K562 (cell line): ENCODE results near the gene BDP1. TPM values are rescaled to one million over a fixed set of nuclear protein-coding genes. Genes with fewer than 3 reads are reported as not detected.

Source experiments
- ARID4B ChIP-seq: sonication (generic); formaldehyde crosslinking; IDR thresholded peaks from 2 replicates; pipeline ENCODE4 v1.8.0; 2022; ENCODE audit warnings: mild to moderate bottlenecking, missing genetic modification reagents
- ARNT ChIP-seq, 2 experiments: fragments of 450-650 bp; IDR thresholded peaks; 2 replicates each; pipeline ENCODE4 v1.6.1; 2016; ENCODE audit warnings: mild to moderate bottlenecking in 1 of 2
- CHD2 ChIP-seq: IDR thresholded peaks from 2 replicates; pipeline ENCODE4 v1.6.1; 2011; ENCODE audit warnings: low read depth, low read length
- EP300 ChIP-seq: IDR thresholded peaks from 2 replicates; pipeline ENCODE4 v1.6.1; 2012; ENCODE audit warnings: low read length, improper control_type of control experiment
- HNRNPLL ChIP-seq: fragments of 200-400 bp; formaldehyde crosslinking; IDR thresholded peaks from 2 replicates; pipeline ENCODE4 v1.6.1; 2017; ENCODE audit warnings: low read length, low read depth, mild to moderate bottlenecking; ENCODE audit not compliant: poor library complexity, severe bottlenecking
- PML ChIP-seq: IDR thresholded peaks from 2 replicates; pipeline ENCODE4 v1.6.1; 2012; ENCODE audit warnings: low read length, inconsistent platforms
- POLR2AphosphoS5 ChIP-seq: IDR thresholded peaks from 2 replicates; pipeline ENCODE4 v1.6.1; 2011; ENCODE audit warnings: mild to moderate bottlenecking, low read depth, low read length, moderate library complexity; ENCODE audit not compliant: control insufficient read depth, insufficient read depth
- SIRT6 ChIP-seq: IDR thresholded peaks from one replicate; pipeline ENCODE4 v1.6.1; 2012; ENCODE audit warnings: low read depth, mild to moderate bottlenecking, control low read depth, inconsistent platforms, low read length, moderate library complexity
- SMAD4 ChIP-seq: fragments of 250-450 bp; sonication (Bioruptor Pico); conservative IDR thresholded peaks from 2 replicates; pipeline ENCODE4 v1.8.0; 2021; ENCODE audit warnings: inconsistent platforms, mild to moderate bottlenecking, moderate library complexity
- SPI1 ChIP-seq: IDR thresholded peaks from 2 replicates; pipeline ENCODE4 v1.6.1; 2011; ENCODE audit warnings: low read depth, low read length, control low read depth, borderline replicate concordance
- STAT6 ChIP-seq: sonication (generic); formaldehyde crosslinking; IDR thresholded peaks from 2 replicates; pipeline ENCODE4 v1.8.1; 2023; ENCODE audit warnings: mild to moderate bottlenecking, missing genetic modification reagents
- TRIM24 ChIP-seq, 2 experiments: fragments of 450-650 bp; IDR thresholded peaks; 2 replicates each; pipeline ENCODE4 v1.6.1; 2016
- XRCC3 ChIP-seq: fragments of 450-650 bp; IDR thresholded peaks from 2 replicates; pipeline ENCODE4 v1.6.1; 2017; ENCODE audit warnings: mild to moderate bottlenecking, moderate library complexity
- ZEB2 ChIP-seq: fragments of 450-650 bp; IDR thresholded peaks from 2 replicates; pipeline ENCODE4 v1.6.1; 2016
- ZNF785 ChIP-seq: fragments of 250-450 bp; sonication (Bioruptor Pico); IDR thresholded peaks from 2 replicates; pipeline ENCODE4 v1.4.0; 2020; ENCODE audit warnings: mild to moderate bottlenecking
- polyA plus RNA-seq, 8 experiments: library from polyadenylated mRNA; depleted of rRNA in 4 of 8; stranded (reverse) in 5 of 8; unstranded in 3 of 8; fragments of >200 nt; fragmentation: Nextera tagmentation in 2 of 8; fragmentation: Illumina TruSeq in 1 of 8; extraction: Ambion mirVana in 2 of 8; extraction: Trizol in 1 of 8; gene quantifications; 2 replicates each; pipeline versions ENCODE4 v1.2.1 to v1.2.3, GENCODE V29; 2011 to 2014; ENCODE audit warnings: inconsistent platforms in 1 of 8, missing spikeins in 1 of 8
- total RNA-seq, 7 experiments: library from RNA; depleted of rRNA in 6 of 7; stranded (reverse); fragments of >200 nt in 6 of 7; fragmentation: Illumina TruSeq in 2 of 7; extraction: Trizol in 2 of 7; gene quantifications; 2 replicates each; pipeline versions ENCODE4 v1.2.1 to v1.2.3, GENCODE V29; 2011 to 2021; ENCODE audit warnings: low replicate concordance in 1 of 7
- TF ChIP-seq, protein P1 (sequence below): fragments of 250-450 bp; sonication (Bioruptor Pico); IDR thresholded peaks from 2 replicates; pipeline ENCODE4 v1.5.0; 2020; ENCODE audit warnings: mild to moderate bottlenecking, borderline replicate concordance
- TF ChIP-seq, protein P2 (sequence below): fragments of 200-800 bp; sonication (Bioruptor generic); IDR thresholded peaks from 2 replicates; pipeline ENCODE4 v1.6.1; 2017; ENCODE audit warnings: missing genetic modification characterization, missing compliant biosample characterization

BDP1 gene
- total and polyA plus RNA-seq, 9 of the 15 experiments (the other 6 are each of a cell fraction or from before 2014, with no cell fraction given): 6.9 to 47.3 (median 23.9) TPM

- TF ChIP-seq, protein P1, sequence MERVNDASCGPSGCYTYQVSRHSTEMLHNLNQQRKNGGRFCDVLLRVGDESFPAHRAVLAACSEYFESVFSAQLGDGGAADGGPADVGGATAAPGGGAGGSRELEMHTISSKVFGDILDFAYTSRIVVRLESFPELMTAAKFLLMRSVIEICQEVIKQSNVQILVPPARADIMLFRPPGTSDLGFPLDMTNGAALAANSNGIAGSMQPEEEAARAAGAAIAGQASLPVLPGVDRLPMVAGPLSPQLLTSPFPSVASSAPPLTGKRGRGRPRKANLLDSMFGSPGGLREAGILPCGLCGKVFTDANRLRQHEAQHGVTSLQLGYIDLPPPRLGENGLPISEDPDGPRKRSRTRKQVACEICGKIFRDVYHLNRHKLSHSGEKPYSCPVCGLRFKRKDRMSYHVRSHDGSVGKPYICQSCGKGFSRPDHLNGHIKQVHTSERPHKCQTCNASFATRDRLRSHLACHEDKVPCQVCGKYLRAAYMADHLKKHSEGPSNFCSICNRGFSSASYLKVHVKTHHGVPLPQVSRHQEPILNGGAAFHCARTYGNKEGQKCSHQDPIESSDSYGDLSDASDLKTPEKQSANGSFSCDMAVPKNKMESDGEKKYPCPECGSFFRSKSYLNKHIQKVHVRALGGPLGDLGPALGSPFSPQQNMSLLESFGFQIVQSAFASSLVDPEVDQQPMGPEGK (CRISPR knock-in tag): no peak
- peak in 1 of 2 experiments; percentile 10; a peak in 1 of 4 replicates for TF ChIP-seq ARNT (IDR thresholded peaks at IDR 0.05)
- 0 out of 2 replicates have a peak, but pooled peaks have one; percentile 51 for TF ChIP-seq STAT6
- TF ChIP-seq ARID4B (CRISPR knock-in tag): peak; percentile 80; the same call in 1 of the 2 replicates
- peak; percentile 54 for TF ChIP-seq HNRNPLL
- peak in 1 of 2 experiments; percentile 38; a peak in 1 of 4 replicates for TF ChIP-seq TRIM24 (IDR thresholded peaks at IDR 0.05)
- TF ChIP-seq POLR2AphosphoS5: peak; percentile 59
- TF ChIP-seq, protein P2, sequence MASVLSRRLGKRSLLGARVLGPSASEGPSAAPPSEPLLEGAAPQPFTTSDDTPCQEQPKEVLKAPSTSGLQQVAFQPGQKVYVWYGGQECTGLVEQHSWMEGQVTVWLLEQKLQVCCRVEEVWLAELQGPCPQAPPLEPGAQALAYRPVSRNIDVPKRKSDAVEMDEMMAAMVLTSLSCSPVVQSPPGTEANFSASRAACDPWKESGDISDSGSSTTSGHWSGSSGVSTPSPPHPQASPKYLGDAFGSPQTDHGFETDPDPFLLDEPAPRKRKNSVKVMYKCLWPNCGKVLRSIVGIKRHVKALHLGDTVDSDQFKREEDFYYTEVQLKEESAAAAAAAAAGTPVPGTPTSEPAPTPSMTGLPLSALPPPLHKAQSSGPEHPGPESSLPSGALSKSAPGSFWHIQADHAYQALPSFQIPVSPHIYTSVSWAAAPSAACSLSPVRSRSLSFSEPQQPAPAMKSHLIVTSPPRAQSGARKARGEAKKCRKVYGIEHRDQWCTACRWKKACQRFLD (CRISPR knock-in tag): peak; percentile 53; the same call in 1 of the 2 replicates
- 0 out of 2 replicates have a peak, but pooled peaks have one; percentile 30 for TF ChIP-seq SMAD4 (CRISPR knock-in tag)
- peak; percentile 23; the same call in 1 of the 2 replicates for TF ChIP-seq EP300
- TF ChIP-seq ZEB2: peak; percentile 57; the same call in 1 of the 2 replicates
- no peak for TF ChIP-seq SIRT6
- no peak for TF ChIP-seq ZNF785
- TF ChIP-seq PML: peak; percentile 42; the same call in 1 of the 2 replicates
- 0 out of 2 replicates have a peak, but pooled peaks have one; percentile 27 for TF ChIP-seq SPI1
- TF ChIP-seq XRCC3: no peak
- peak; percentile 92 for TF ChIP-seq CHD2
Observed at GRCh38 chr5:71586941-71587765, 131.7 kb downstream of the BDP1 start, which contains the start of gene MCCC2 (continued).
